HepG2 (cell line): ENCODE measurements around the gene PRRC2A. TPM values are rescaled to one million over a fixed set of nuclear protein-coding genes. Genes with fewer than 3 reads are reported as not detected.

ENCODE experiments used
- CHCHD3 ChIP-seq: sonication (generic); formaldehyde crosslinking; IDR thresholded peaks from 2 replicates; pipeline ENCODE4 v1.8.0; 2022; ENCODE audit warnings: mild to moderate bottlenecking, missing genetic modification reagents, moderate library complexity
- CREB3 ChIP-seq: sonication (generic); formaldehyde crosslinking; IDR thresholded peaks from 2 replicates; pipeline ENCODE4 v1.5.0; 2020; ENCODE audit warnings: missing genetic modification reagents
- GATA4 ChIP-seq: sonication (generic); IDR thresholded peaks from 2 replicates; pipeline ENCODE4 v1.6.1; 2016; ENCODE audit warnings: antibody characterized with exemption, low read depth, borderline replicate concordance
- HMG20A ChIP-seq: IDR thresholded peaks from 2 replicates; pipeline ENCODE4 v1.6.1; 2016; ENCODE audit warnings: borderline replicate concordance
- MAFF ChIP-seq: IDR thresholded peaks from 2 replicates; pipeline ENCODE4 v1.6.1; 2011; ENCODE audit warnings: low read depth, low read length, improper control_type of control experiment
- POLR2A ChIP-seq, 2 experiments: IDR thresholded peaks; 2 replicates each; pipeline ENCODE4 v1.6.1; 2011; ENCODE audit warnings: low read depth in 2 of 2, low read length in 2 of 2, mild to moderate bottlenecking in 1 of 2, moderate library complexity in 1 of 2; ENCODE audit not compliant: insufficient read depth in 1 of 2
- PTBP1 ChIP-seq: fragments of 200-400 bp; formaldehyde crosslinking; IDR thresholded peaks from 2 replicates; pipeline ENCODE4 v1.6.1; 2018; ENCODE audit warnings: low read length, low read depth; ENCODE audit not compliant: poor library complexity, severe bottlenecking
- SP140L ChIP-seq: sonication (generic); formaldehyde crosslinking; IDR thresholded peaks from 2 replicates; pipeline ENCODE4 v1.4.0; 2020; ENCODE audit warnings: missing genetic modification reagents, borderline replicate concordance
- TFDP1 ChIP-seq: IDR thresholded peaks from 2 replicates; pipeline ENCODE4 v1.6.1; 2016; ENCODE audit warnings: missing compliant biosample characterization, missing genetic modification reagents, borderline replicate concordance
- ZFP36L2 ChIP-seq: sonication (generic); formaldehyde crosslinking; IDR thresholded peaks from 2 replicates; pipeline ENCODE4 v1.4.0; 2020; ENCODE audit warnings: missing genetic modification reagents
- ZNF24 ChIP-seq: fragments of 450-650 bp; IDR thresholded peaks from 2 replicates; pipeline ENCODE4 v1.6.1; 2017; ENCODE audit warnings: antibody characterized with exemption, mild to moderate bottlenecking
- ZNF3 ChIP-seq: IDR thresholded peaks from 2 replicates; pipeline ENCODE4 v1.7.0; 2017; ENCODE audit warnings: inconsistent platforms
- ZNF530 ChIP-seq: sonication (generic); formaldehyde crosslinking; IDR thresholded peaks from 2 replicates; pipeline ENCODE4 v1.5.0; 2020; ENCODE audit warnings: low read depth, mild to moderate bottlenecking, missing genetic modification reagents
- ZNF589 ChIP-seq: sonication (generic); formaldehyde crosslinking; conservative IDR thresholded peaks from 2 replicates; pipeline ENCODE4 v1.8.0; 2022; ENCODE audit warnings: mild to moderate bottlenecking, moderate library complexity, missing genetic modification reagents
- ZNF772 ChIP-seq: sonication (generic); formaldehyde crosslinking; IDR thresholded peaks from 2 replicates; pipeline ENCODE4 v1.5.0; 2020; ENCODE audit warnings: mild to moderate bottlenecking, missing genetic modification reagents
- ZNF879 ChIP-seq: sonication (generic); formaldehyde crosslinking; IDR thresholded peaks from 2 replicates; pipeline ENCODE4 v1.8.1; 2023; ENCODE audit warnings: missing genetic modification reagents
- ZSCAN21 ChIP-seq: sonication (generic); formaldehyde crosslinking; IDR thresholded peaks from 2 replicates; pipeline ENCODE4 v1.8.0; 2022; ENCODE audit warnings: mild to moderate bottlenecking, missing genetic modification reagents, moderate library complexity, borderline replicate concordance
- polyA plus RNA-seq, 8 experiments: library from polyadenylated mRNA; depleted of rRNA in 3 of 8; stranded (reverse) in 7 of 8; unstranded in 1 of 8; fragments of >200 nt; fragmentation: Illumina TruSeq in 4 of 8; extraction: Trizol in 4 of 8; gene quantifications; 2 replicates each; pipeline versions ENCODE4 v1.2.1 to v1.2.3, GENCODE V29; 2011 to 2016; ENCODE audit warnings: low read depth in 4 of 8, missing spikeins in 1 of 8, mixed read lengths in 1 of 8; ENCODE audit not compliant: insufficient read depth in 1 of 8
- total RNA-seq, 5 experiments: library from RNA; depleted of rRNA; stranded (reverse); fragments of >200 nt; fragmentation: Illumina TruSeq; extraction: Trizol; gene quantifications; 2 replicates each; pipeline ENCODE4 v1.2.3, GENCODE V29; 2016; ENCODE audit warnings: low read depth in 1 of 5
- TF ChIP-seq, protein P1 (sequence below): sonication (generic); formaldehyde crosslinking; IDR thresholded peaks from 2 replicates; pipeline ENCODE4 v1.5.0; 2020; ENCODE audit warnings: mild to moderate bottlenecking, missing genetic modification reagents
- TF ChIP-seq, protein P2 (sequence below): sonication (generic); formaldehyde crosslinking; IDR thresholded peaks from 2 replicates; pipeline ENCODE4 v1.4.0; 2020; ENCODE audit warnings: missing genetic modification reagents
- TF ChIP-seq, protein P3 (sequence below): sonication (generic); formaldehyde crosslinking; IDR thresholded peaks from 2 replicates; pipeline ENCODE4 v1.8.0; 2022; ENCODE audit warnings: mild to moderate bottlenecking, missing genetic modification reagents, moderate library complexity

Gene PRRC2A
- total and polyA plus RNA-seq, 2 of the 13 experiments (the other 11 are each of a cell fraction or from before 2014, with no cell fraction given), result 38.9 to 47.4 TPM

GRCh38 chr6:31660381-31661261, 40.1 kb downstream of the PRRC2A start, which contains the start of gene C6orf47 (continued):
- TF ChIP-seq ZNF24 (no peak), POLR2A (IDR thresholded peaks at IDR 0.05; ENCODE audit: insufficient read depth in 1 of 2, low read depth in 2 of 2, low read length in 2 of 2) (peak in 1 of 2 experiments; percentile 59; a peak in 1 of 4 replicates), ZNF879 (no peak), MAFF (no peak), HMG20A (CRISPR knock-in tag) (0 out of 2 replicates have a peak, but pooled peaks have one; percentile 43), ZNF530 (CRISPR knock-in tag) (0 out of 2 replicates have a peak, but pooled peaks have one; percentile 5), ZNF3 (CRISPR knock-in tag) (no peak), ZSCAN21 (peak; percentile 90), ZNF772 (CRISPR knock-in tag) (no peak; the same call in 1 of the 2 replicates), PTBP1 (no peak), ZFP36L2 (no peak), SP140L (no peak), TFDP1 (peak; percentile 75; the same call in 1 of the 2 replicates), CHCHD3 (CRISPR knock-in tag) (0 out of 2 replicates have a peak, but pooled peaks have one; percentile 49), GATA4 (peak; percentile 43; the same call in 1 of the 2 replicates), ZNF589 (CRISPR knock-in tag) (no peak), CREB3 (peak; percentile 91)
- TF ChIP-seq, protein P1, sequence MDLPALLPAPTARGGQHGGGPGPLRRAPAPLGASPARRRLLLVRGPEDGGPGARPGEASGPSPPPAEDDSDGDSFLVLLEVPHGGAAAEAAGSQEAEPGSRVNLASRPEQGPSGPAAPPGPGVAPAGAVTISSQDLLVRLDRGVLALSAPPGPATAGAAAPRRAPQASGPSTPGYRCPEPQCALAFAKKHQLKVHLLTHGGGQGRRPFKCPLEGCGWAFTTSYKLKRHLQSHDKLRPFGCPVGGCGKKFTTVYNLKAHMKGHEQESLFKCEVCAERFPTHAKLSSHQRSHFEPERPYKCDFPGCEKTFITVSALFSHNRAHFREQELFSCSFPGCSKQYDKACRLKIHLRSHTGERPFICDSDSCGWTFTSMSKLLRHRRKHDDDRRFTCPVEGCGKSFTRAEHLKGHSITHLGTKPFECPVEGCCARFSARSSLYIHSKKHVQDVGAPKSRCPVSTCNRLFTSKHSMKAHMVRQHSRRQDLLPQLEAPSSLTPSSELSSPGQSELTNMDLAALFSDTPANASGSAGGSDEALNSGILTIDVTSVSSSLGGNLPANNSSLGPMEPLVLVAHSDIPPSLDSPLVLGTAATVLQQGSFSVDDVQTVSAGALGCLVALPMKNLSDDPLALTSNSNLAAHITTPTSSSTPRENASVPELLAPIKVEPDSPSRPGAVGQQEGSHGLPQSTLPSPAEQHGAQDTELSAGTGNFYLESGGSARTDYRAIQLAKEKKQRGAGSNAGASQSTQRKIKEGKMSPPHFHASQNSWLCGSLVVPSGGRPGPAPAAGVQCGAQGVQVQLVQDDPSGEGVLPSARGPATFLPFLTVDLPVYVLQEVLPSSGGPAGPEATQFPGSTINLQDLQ, result no peak; the same call in 1 of the 2 replicates
- TF ChIP-seq, protein P2, sequence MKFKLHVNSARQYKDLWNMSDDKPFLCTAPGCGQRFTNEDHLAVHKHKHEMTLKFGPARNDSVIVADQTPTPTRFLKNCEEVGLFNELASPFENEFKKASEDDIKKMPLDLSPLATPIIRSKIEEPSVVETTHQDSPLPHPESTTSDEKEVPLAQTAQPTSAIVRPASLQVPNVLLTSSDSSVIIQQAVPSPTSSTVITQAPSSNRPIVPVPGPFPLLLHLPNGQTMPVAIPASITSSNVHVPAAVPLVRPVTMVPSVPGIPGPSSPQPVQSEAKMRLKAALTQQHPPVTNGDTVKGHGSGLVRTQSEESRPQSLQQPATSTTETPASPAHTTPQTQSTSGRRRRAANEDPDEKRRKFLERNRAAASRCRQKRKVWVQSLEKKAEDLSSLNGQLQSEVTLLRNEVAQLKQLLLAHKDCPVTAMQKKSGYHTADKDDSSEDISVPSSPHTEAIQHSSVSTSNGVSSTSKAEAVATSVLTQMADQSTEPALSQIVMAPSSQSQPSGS (CRISPR knock-in tag), result peak; percentile 54; the same call in 1 of the 2 replicates
- TF ChIP-seq, protein P3, sequence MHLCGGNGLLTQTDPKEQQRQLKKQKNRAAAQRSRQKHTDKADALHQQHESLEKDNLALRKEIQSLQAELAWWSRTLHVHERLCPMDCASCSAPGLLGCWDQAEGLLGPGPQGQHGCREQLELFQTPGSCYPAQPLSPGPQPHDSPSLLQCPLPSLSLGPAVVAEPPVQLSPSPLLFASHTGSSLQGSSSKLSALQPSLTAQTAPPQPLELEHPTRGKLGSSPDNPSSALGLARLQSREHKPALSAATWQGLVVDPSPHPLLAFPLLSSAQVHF, result no peak
